ENCODE measurements around the gene SLC2A11.

DNA sequence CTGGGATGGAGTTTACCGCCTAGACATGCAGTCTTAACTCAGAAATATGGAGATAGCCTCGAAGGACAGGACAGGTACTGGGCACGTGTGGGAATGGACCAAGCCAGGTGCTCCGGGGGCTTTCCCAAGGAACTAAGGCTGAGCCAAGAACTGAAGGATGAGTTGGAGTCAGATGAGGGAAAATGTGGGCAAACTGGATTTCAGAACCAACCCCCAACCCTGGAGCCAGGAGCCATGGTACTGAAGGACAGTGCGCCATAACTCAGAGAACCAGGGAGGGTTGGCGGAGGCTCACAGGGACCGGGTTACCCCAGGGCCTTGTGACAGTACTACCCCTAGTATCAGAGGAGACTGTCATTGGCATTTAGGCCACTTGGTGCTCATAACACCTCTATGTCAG, 34.1 kb downstream of the SLC2A11 start:
- TF ChIP-seq POLR2AphosphoS2 (IDR thresholded peaks at IDR 0.05; ENCODE audit: low read depth, low read length) (no peak), TAF1 (IDR thresholded peaks at IDR 0.05; ENCODE audit: borderline replicate concordance, low read depth, low read length) (no peak), YY1 (IDR thresholded peaks at IDR 0.05; ENCODE audit: low read depth, low read length) (no peak), EZH2 (IDR thresholded peaks at IDR 0.05; ENCODE audit: borderline replicate concordance, control insufficient read depth, low read depth, low read length) (no peak), RCOR1 (conservative IDR thresholded peaks at IDR 0.05; ENCODE audit: low read depth, low read length) (no peak), RAD21 (IDR thresholded peaks at IDR 0.05; ENCODE audit: insufficient read depth, low read depth, low read length) (no peak), ATF7 (IDR thresholded peaks at IDR 0.05; ENCODE audit: low read depth) (no peak), TCF3 (IDR thresholded peaks at IDR 0.05; ENCODE audit: borderline replicate concordance, insufficient read depth, low read depth, low read length) (no peak)
- TF ChIP-seq, protein P1, sequence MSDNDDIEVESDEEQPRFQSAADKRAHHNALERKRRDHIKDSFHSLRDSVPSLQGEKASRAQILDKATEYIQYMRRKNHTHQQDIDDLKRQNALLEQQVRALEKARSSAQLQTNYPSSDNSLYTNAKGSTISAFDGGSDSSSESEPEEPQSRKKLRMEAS (IDR thresholded peaks at IDR 0.05; ENCODE audit: low read depth, low read length), result no peak
- TF ChIP-seq, protein P2, sequence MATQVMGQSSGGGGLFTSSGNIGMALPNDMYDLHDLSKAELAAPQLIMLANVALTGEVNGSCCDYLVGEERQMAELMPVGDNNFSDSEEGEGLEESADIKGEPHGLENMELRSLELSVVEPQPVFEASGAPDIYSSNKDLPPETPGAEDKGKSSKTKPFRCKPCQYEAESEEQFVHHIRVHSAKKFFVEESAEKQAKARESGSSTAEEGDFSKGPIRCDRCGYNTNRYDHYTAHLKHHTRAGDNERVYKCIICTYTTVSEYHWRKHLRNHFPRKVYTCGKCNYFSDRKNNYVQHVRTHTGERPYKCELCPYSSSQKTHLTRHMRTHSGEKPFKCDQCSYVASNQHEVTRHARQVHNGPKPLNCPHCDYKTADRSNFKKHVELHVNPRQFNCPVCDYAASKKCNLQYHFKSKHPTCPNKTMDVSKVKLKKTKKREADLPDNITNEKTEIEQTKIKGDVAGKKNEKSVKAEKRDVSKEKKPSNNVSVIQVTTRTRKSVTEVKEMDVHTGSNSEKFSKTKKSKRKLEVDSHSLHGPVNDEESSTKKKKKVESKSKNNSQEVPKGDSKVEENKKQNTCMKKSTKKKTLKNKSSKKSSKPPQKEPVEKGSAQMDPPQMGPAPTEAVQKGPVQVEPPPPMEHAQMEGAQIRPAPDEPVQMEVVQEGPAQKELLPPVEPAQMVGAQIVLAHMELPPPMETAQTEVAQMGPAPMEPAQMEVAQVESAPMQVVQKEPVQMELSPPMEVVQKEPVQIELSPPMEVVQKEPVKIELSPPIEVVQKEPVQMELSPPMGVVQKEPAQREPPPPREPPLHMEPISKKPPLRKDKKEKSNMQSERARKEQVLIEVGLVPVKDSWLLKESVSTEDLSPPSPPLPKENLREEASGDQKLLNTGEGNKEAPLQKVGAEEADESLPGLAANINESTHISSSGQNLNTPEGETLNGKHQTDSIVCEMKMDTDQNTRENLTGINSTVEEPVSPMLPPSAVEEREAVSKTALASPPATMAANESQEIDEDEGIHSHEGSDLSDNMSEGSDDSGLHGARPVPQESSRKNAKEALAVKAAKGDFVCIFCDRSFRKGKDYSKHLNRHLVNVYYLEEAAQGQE (IDR thresholded peaks at IDR 0.05; ENCODE audit: low read depth, low read length), result no peak
- TF ChIP-seq, protein P3, sequence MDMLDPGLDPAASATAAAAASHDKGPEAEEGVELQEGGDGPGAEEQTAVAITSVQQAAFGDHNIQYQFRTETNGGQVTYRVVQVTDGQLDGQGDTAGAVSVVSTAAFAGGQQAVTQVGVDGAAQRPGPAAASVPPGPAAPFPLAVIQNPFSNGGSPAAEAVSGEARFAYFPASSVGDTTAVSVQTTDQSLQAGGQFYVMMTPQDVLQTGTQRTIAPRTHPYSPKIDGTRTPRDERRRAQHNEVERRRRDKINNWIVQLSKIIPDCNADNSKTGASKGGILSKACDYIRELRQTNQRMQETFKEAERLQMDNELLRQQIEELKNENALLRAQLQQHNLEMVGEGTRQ (IDR thresholded peaks at IDR 0.05; ENCODE audit: borderline replicate concordance, low read depth, low read length), result no peak
- TF ChIP-seq, protein P4, sequence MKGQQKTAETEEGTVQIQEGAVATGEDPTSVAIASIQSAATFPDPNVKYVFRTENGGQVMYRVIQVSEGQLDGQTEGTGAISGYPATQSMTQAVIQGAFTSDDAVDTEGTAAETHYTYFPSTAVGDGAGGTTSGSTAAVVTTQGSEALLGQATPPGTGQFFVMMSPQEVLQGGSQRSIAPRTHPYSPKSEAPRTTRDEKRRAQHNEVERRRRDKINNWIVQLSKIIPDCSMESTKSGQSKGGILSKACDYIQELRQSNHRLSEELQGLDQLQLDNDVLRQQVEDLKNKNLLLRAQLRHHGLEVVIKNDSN (IDR thresholded peaks at IDR 0.05; ENCODE audit: borderline replicate concordance, extremely low read length, insufficient read depth, low read depth, low read length), result no peak

Measured in GM12878 (cell line).